H9 (cell line): ENCODE results near the gene ZHX3. TPM values are rescaled to one million over a fixed set of nuclear protein-coding genes. Genes with fewer than 3 reads are reported as not detected.

Source experiments
- DNase-seq: peaks from one replicate; pipeline ENCODE4 v3.0.0-alpha.2; 2017
- H2AFZ ChIP-seq: one replicate; pipeline ENCODE4 v1.6.1; 2013; ENCODE audit warnings: mild to moderate bottlenecking, low read length, control low read depth, moderate library complexity
- H2AK5ac ChIP-seq: 2 replicates; pipeline ENCODE4 v1.6.1; 2013; ENCODE audit warnings: low read length, control low read depth, mixed read lengths; ENCODE audit not compliant: insufficient read length
- H2BK120ac ChIP-seq: one replicate; pipeline ENCODE4 v1.6.1; 2013; ENCODE audit warnings: low read depth, mild to moderate bottlenecking, low read length, control low read depth, inconsistent platforms; ENCODE audit not compliant: poor library complexity, severe bottlenecking
- H2BK12ac ChIP-seq: 2 replicates; pipeline ENCODE4 v1.6.1; 2013; ENCODE audit warnings: low read length, control low read depth, mixed read lengths, low read depth; ENCODE audit not compliant: insufficient read length
- H2BK15ac ChIP-seq: 2 replicates; pipeline ENCODE4 v1.6.1; 2013; ENCODE audit warnings: low read depth, low read length, control low read depth
- H2BK20ac ChIP-seq: one replicate; pipeline ENCODE4 v1.6.1; 2013; ENCODE audit warnings: low read depth, mild to moderate bottlenecking, low read length, control low read depth, inconsistent platforms; ENCODE audit not compliant: poor library complexity, severe bottlenecking
- H2BK5ac ChIP-seq: 2 replicates; pipeline ENCODE4 v1.6.1; 2013; ENCODE audit warnings: low read length, control low read depth, mixed read lengths; ENCODE audit not compliant: insufficient read length
- H3K14ac ChIP-seq: 2 replicates; pipeline ENCODE4 v1.6.1; 2013; ENCODE audit warnings: low read length, control low read depth; ENCODE audit not compliant: insufficient read depth
- H3K18ac ChIP-seq: 2 replicates; pipeline ENCODE4 v1.6.1; 2013; ENCODE audit warnings: low read depth, mild to moderate bottlenecking, mixed read lengths, low read length, control low read depth; ENCODE audit not compliant: insufficient read length
- H3K23ac ChIP-seq: 2 replicates; pipeline ENCODE4 v1.6.1; 2013; ENCODE audit warnings: low read length, control low read depth, mixed read lengths, low read depth; ENCODE audit not compliant: insufficient read length
- H3K23me2 ChIP-seq: 2 replicates; pipeline ENCODE4 v1.6.1; 2013; ENCODE audit warnings: low read depth, mild to moderate bottlenecking, mixed read lengths, low read length, control low read depth; ENCODE audit not compliant: insufficient read length, poor library complexity, severe bottlenecking
- H3K27ac ChIP-seq: 2 replicates; pipeline ENCODE4 v1.5.1; 2013; ENCODE audit warnings: low read length, control low read depth, mixed read lengths, low read depth; ENCODE audit not compliant: insufficient read length
- H3K27me3 ChIP-seq: 2 replicates; pipeline ENCODE4 v1.6.1; 2013; ENCODE audit warnings: low read length, control low read depth, inconsistent platforms; ENCODE audit not compliant: insufficient read depth
- H3K4ac ChIP-seq: 2 replicates; pipeline ENCODE4 v1.6.1; 2013; ENCODE audit warnings: low read depth, mild to moderate bottlenecking, control low read depth, inconsistent platforms, low read length, moderate library complexity
- H3K4me1 ChIP-seq: 2 replicates; pipeline ENCODE4 v1.6.1; 2013; ENCODE audit warnings: low read length, control low read depth, inconsistent platforms; ENCODE audit not compliant: insufficient read depth
- H3K4me2 ChIP-seq: 2 replicates; pipeline ENCODE4 v1.6.1; 2013; ENCODE audit warnings: low read length, control low read depth, mixed read lengths; ENCODE audit not compliant: insufficient read length, insufficient read depth
- H3K56ac ChIP-seq: 2 replicates; pipeline ENCODE4 v1.6.1; 2013; ENCODE audit warnings: low read depth, mild to moderate bottlenecking, mixed read lengths, low read length, control low read depth; ENCODE audit not compliant: insufficient read length
- H3K79me1 ChIP-seq: 2 replicates; pipeline ENCODE4 v1.6.1; 2013; ENCODE audit warnings: low read depth, mild to moderate bottlenecking, moderate library complexity, low read length, control low read depth, inconsistent platforms; ENCODE audit not compliant: insufficient read depth, poor library complexity, severe bottlenecking
- H3K79me2 ChIP-seq: 2 replicates; pipeline ENCODE4 v1.6.1; 2013; ENCODE audit warnings: low read length, control low read depth, inconsistent platforms; ENCODE audit not compliant: insufficient read depth
- H3K9ac ChIP-seq: 2 replicates; pipeline ENCODE4 v1.6.1; 2013; ENCODE audit warnings: low read length, control low read depth, mixed read lengths; ENCODE audit not compliant: insufficient read length; ENCODE audit errors: extremely low read depth
- H3K9me3 ChIP-seq: one replicate; pipeline ENCODE4 v1.6.1; 2013; ENCODE audit warnings: low read depth, low read length, inconsistent platforms; ENCODE audit not compliant: control insufficient read depth
- H3T11ph ChIP-seq: one replicate; pipeline ENCODE4 v1.6.1; 2013; ENCODE audit warnings: mild to moderate bottlenecking, low read length, control low read depth, inconsistent platforms
- H4K20me1 ChIP-seq: one replicate; pipeline ENCODE4 v1.6.1; 2013; ENCODE audit not compliant: control insufficient read depth, insufficient read length, insufficient read depth
- H4K5ac ChIP-seq: 2 replicates; pipeline ENCODE4 v1.6.1; 2013; ENCODE audit warnings: low read depth, mild to moderate bottlenecking, mixed read lengths, low read length, control low read depth; ENCODE audit not compliant: insufficient read length
- H4K8ac ChIP-seq: replicated peaks from 2 replicates; pipeline ENCODE4 v1.6.1; 2013; ENCODE audit warnings: low read length, control low read depth, mixed read lengths, low read depth; ENCODE audit not compliant: insufficient read length
- H4K91ac ChIP-seq: 2 replicates; pipeline ENCODE4 v1.6.1; 2013; ENCODE audit warnings: low read depth, mild to moderate bottlenecking, moderate library complexity, mixed read lengths, low read length, control low read depth; ENCODE audit not compliant: insufficient read length
- H3K27ac Mint-ChIP-seq, 3 experiments: 2 replicates in 2 of 3; 3 replicates in 1 of 3; pipeline ENCODE4 v1.8.0; 2020 to 2021; ENCODE audit warnings: mixed read lengths in 3 of 3, mild to moderate bottlenecking in 1 of 3, moderate library complexity in 1 of 3
- H3K27me3 Mint-ChIP-seq: 2 replicates; pipeline ENCODE4 v1.8.0; 2021; ENCODE audit warnings: low read depth, mild to moderate bottlenecking, moderate library complexity, mixed read lengths
- H3K36me3 Mint-ChIP-seq, 3 experiments: 2 replicates in 2 of 3; 3 replicates in 1 of 3; pipeline ENCODE4 v1.8.0; 2020 to 2021; ENCODE audit warnings: low read depth in 3 of 3, mixed read lengths in 3 of 3; ENCODE audit not compliant: insufficient read depth in 1 of 3
- H3K4me1 Mint-ChIP-seq, 2 experiments: 2 replicates each; pipeline ENCODE4 v1.8.0; 2020; ENCODE audit warnings: mixed read lengths in 2 of 2
- H3K4me3 Mint-ChIP-seq, 2 experiments: 2 replicates in 1 of 2; 3 replicates in 1 of 2; pipeline ENCODE4 v1.8.0; 2020 to 2021; ENCODE audit warnings: mild to moderate bottlenecking in 2 of 2, mixed read lengths in 2 of 2, moderate library complexity in 1 of 2
- H3K9me3 Mint-ChIP-seq, 2 experiments: 2 replicates in 1 of 2; 3 replicates in 1 of 2; pipeline ENCODE4 v1.8.0; 2020; ENCODE audit warnings: mild to moderate bottlenecking in 2 of 2, mixed read lengths in 2 of 2, moderate library complexity in 1 of 2
- WGBS: extraction: QIAGEN DNeasy Blood & Tissue Kit; methylation state at CpG from one replicate; pipeline ENCODE4 v1.1.7; 2013; ENCODE audit warnings: missing lambda C conversion rate, low lambda C conversion rate, mixed read lengths; ENCODE audit not compliant: insufficient read length; ENCODE audit errors: extremely low coverage; 5-methylcytosine and 5-hydroxymethylcytosine counted together
- total RNA-seq: library from RNA; stranded (reverse); gene quantifications from 2 replicates; pipeline ENCODE4 v1.2.1, GENCODE V29; 2021
- TF ChIP-seq, protein P1 (sequence below): fragments of 200-600 bp; sonication (generic); conservative IDR thresholded peaks from 3 replicates; pipeline ENCODE4 v1.8.0; 2021; ENCODE audit warnings: antibody characterized with exemption, mild to moderate bottlenecking

ZHX3 gene
- total RNA-seq, 1 experiment from 2014 or later: 4.4 TPM

GRCh38 chr20:41174782-41175181 lies 142.7 kb downstream of the ZHX3 start:
- no peak overlapping the region for H2BK5ac ChIP-seq

More at GRCh38 chr20:41174782-41175181, 142.7 kb downstream of the ZHX3 start:
- Histone ChIP-seq H3K79me1 (no peaks in the 10 kb centered on the region), H3K4me1 (peaks cover 3% of the 10 kb centered on the region; the same call in 1 of the 2 replicates), H3K27ac (no peak overlapping the region), H3K27me3 (no peaks in the 10 kb centered on the region), H3T11ph (no peak overlapping the region), H4K8ac (no peak overlapping the region), H4K5ac (no peak overlapping the region), H2AFZ (no peak overlapping the region), H3K14ac (no peak overlapping the region), H2BK20ac (no peak overlapping the region), H3K23me2 (no peaks in the 10 kb centered on the region), H3K9ac (no peak overlapping the region), H4K91ac (no peak overlapping the region), H3K9me3 (no peaks in the 10 kb centered on the region), H2AK5ac (no peak overlapping the region), H3K79me2 (no peaks in the 10 kb centered on the region), H3K18ac (no peak overlapping the region), H4K20me1 (no peaks in the 10 kb centered on the region), H2BK12ac (no peak overlapping the region), H3K23ac (no peak overlapping the region), H3K56ac (no peak overlapping the region), H3K4ac (no peak overlapping the region), H2BK120ac (no peak overlapping the region), H2BK15ac (no peak overlapping the region), H3K4me2 (no peak overlapping the region)
- H3K4me3 Mint-ChIP-seq: no peak overlapping the region
- H3K27me3 Mint-ChIP-seq: no peaks in the 10 kb centered on the region
- no CpG with 5 or more reads among the region's 2 CpGs for WGBS
- H3K9me3 Mint-ChIP-seq: no peaks in the 10 kb centered on the region
- TF ChIP-seq, protein P1, sequence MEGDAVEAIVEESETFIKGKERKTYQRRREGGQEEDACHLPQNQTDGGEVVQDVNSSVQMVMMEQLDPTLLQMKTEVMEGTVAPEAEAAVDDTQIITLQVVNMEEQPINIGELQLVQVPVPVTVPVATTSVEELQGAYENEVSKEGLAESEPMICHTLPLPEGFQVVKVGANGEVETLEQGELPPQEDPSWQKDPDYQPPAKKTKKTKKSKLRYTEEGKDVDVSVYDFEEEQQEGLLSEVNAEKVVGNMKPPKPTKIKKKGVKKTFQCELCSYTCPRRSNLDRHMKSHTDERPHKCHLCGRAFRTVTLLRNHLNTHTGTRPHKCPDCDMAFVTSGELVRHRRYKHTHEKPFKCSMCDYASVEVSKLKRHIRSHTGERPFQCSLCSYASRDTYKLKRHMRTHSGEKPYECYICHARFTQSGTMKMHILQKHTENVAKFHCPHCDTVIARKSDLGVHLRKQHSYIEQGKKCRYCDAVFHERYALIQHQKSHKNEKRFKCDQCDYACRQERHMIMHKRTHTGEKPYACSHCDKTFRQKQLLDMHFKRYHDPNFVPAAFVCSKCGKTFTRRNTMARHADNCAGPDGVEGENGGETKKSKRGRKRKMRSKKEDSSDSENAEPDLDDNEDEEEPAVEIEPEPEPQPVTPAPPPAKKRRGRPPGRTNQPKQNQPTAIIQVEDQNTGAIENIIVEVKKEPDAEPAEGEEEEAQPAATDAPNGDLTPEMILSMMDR: no peak
- H3K4me1 Mint-ChIP-seq: peaks cover 26 to 38% of the 10 kb centered on the region in 2 experiments
- H3K27ac Mint-ChIP-seq: peak overlapping the region in 2 of 3 experiments; percentile 18 to 97; a peak in 3 of 7 replicates
- peaks cover 39 to 83% (median 62%) of the 10 kb centered on the region in 3 experiments; a peak in 6 of 7 replicates for H3K36me3 Mint-ChIP-seq
- peak; percentile 8 for DNase-seq
